ENCODE measurements around the gene TSPYL6.
"Not testable (repeated sequence)": the region's sequence is repeated elsewhere in the genome, so short reads cannot be mapped to it uniquely, and the experiment has no call there.

The TSPYL6 gene

DNA sequence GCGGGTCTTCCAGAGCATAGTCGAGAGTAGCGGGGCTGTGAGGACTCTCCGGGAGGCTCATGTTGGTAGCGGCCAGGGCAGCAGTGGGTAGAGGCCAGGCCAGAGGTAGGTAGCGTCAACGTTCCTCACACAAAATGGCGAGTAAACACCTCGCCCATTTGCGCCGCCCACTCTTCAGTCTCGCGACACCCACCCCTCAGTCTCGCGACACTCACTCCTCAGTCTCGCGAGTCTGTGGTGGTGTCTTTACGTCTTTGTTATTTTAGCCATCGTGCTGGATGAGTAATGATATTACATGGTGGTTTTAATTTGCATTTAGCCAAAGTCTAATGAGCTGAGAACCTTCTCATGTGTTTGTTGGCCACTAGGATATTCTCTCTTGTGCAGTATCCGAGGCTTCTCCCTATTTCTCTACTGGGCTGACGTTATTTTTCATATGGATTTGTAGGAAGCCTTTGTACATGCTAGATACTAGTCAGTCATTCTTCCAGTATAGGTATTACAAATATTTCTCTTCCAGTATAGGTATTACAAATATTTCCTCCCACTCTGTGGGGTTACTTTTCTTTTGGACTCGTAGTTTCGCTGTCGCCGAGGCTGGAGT, at the start of gene TSPYL6:
Gene TSPYL6 (minus strand): TSS at position 139 of the 604 bp plus-strand sequence. CDS start 78 bp downstream, at position 61.
- no peak for DNase-seq

DNA sequence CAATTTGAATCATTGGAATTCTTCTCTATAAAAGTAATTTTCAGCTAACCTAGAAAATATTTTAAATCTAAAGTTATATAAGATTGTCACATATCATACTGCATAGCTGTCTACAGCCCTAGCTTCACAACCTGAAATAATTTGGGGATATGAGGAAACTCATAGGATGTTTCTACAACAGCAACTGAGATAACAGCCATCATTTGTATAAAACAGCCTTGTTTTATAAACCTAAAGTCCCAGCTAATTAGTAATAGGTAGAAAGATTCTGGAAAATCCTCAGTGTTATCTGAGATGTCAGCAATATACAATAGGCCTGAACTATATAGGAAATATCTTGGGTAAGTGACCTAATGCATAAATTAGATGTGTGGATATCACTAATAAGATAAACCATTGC, 47.6 kb upstream of the TSPYL6 start:
- no peak for DNase-seq

DNA sequence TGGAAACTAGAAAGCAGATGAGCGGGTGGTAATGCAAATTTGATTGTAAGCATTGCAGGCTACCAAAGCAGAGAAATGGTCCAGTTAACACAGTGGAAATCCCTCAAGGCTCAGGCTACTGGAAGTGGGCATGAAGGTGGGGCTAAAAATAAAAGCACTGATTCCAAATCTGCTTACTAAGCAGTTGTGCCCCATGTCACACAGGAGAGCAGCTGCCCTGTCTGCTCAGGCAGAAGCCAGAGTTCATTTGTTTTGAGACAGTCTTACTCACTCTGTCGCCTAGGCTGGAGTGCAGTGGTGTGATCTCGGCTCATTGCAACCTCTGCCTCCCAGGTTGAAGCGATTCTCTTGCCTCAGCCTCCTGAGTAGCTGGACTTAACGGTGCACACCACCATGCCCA, 42.5 kb upstream of the TSPYL6 start:
- no peak for DNase-seq

GRCh38 chr2:54295911-54296310, 39.9 kb upstream of the TSPYL6 start:
- no peak for DNase-seq

DNA sequence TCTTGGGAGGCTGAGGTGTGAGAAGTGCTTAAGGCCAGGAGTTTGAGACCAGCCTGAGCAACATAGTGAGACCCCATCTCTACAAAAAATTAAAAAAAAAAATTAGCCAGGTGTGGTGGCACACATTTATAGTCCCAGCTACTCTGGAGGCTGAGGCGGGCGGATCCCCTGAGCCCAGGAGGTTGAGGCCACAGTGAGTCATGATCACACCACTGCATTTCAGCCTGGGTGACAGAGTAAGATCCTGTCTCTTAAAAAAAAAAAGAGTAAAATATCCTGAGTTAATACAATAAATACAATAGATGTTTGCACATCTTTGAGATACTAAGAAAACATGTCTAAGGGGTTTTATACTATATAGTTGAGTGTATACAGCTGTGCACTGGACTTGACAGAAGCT, 38.6 kb upstream of the TSPYL6 start:
- not testable (repeated sequence) for DNase-seq

GRCh38 chr2:54290356-54291025, 34.5 kb upstream of the TSPYL6 start:
- no peak for DNase-seq

GRCh38 chr2:54289917-54290316, 33.9 kb upstream of the TSPYL6 start:
- no peak for DNase-seq

GRCh38 chr2:54287532-54287931, 31.5 kb upstream of the TSPYL6 start:
- no peak for DNase-seq

DNA sequence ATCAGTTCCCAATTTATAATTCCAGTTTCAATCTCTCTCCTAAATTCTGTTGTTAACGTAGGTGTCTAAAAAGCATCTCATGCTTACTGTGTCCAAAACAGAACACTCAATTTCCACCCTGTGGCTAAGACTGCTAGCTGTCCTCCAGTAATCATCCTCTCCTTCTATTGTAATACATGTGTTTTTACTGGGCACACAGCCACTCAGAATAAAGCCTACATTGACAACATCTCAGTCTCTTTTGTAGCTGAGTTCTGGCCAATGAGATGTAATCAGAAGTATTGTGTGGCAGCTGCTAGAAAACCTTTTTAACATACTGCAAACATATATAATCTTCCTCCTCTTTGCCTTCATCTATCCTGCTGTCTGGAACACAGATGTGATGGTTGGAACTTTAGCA, 29.4 kb upstream of the TSPYL6 start:
- DNase-seq, result no peak

DNA sequence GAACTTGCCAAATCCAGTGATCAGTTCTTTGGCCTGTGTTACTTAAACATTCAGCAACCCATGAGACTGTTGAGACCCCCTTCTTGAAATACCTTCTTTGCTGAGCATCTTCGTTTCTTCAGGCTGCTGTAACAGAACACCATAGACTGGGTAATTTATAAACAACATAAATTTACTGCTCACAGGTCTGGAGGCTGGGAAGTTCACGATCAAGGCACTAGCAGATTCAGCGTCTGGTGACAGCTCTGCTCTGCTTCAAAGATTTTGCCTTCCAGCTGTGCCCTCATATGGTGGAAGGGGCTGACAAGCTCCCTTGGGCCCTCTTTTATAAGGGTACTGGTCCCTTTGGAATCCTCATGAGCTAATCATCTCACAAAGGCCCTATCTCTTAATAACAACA, 28.8 kb upstream of the TSPYL6 start:
- no peak for DNase-seq

- no peak for DNase-seq
Measured at GRCh38 chr2:54279385-54279784, 23.4 kb upstream of the TSPYL6 start.

GRCh38 chr2:54275541-54275940, 19.5 kb upstream of the TSPYL6 start:
- no peak for DNase-seq

- no peak for DNase-seq
Measured at GRCh38 chr2:54274781-54275242, 18.8 kb upstream of the TSPYL6 start.

DNA sequence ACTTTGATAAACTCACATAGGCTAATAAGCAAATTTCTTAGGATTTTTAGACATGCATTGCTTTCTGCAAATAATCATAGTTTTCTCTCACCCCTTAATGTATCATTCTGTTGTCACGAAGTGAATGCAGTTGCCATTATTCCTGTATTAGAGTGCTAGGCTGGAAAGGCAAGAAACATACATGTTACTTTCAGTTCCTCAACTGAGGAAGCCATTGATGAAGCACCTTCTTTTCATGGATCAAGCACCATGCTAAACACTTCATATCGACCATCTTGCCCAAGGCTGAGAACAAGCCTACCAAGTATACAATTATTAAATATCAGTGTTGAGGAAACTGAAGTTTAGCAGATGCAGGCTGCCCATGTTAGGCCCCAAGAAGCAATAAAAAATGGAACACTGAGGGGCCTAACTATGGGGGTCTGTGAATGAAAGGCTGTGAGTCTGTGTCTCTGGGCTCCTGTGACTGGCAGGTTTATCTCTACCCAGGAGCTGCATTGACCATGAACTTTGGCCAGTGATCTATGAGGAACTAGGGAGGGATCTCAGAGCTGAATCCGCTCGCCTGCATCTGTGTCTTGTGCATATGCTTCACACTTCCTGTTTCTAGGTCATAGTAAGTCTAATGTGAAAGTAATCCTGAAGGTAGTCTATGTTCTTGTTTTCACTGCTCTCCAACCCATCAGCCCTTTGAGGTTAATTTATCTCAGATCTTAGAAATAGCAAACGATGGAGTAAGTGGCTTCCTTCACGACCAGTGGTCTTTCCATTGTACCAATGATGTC, 16.0 kb upstream of the TSPYL6 start:
- DNase-seq, result no peak

- no peak for DNase-seq
Measured at GRCh38 chr2:54271189-54271588, 15.2 kb upstream of the TSPYL6 start.

GRCh38 chr2:54267577-54267976, 11.5 kb upstream of the TSPYL6 start:
- no peak for DNase-seq

GRCh38 chr2:54265081-54265480, 9.1 kb upstream of the TSPYL6 start:
- not testable (repeated sequence) for DNase-seq

- no peak for DNase-seq
Measured at GRCh38 chr2:54262015-54262765, 6.2 kb upstream of the TSPYL6 start.

- DNase-seq, result no peak
Measured at GRCh38 chr2:54261537-54261936, 5.5 kb upstream of the TSPYL6 start.

DNA sequence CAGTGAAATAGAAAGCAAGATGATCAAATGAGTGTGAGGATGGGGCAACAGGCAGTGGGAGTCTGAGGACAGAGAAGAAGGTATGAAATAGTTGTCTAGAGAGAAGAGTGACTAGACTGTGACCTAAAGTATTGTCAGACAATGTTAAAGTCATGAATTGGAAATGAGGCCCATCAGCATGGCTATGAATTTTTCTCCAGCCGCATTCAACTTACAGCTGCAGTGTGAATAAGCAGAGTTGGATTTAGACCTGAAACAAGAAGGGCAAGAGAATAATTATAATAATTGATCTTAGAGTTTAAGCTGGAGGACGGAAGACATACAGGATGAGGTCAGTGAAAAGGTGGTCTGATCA, 4.2 kb upstream of the TSPYL6 start:
- DNase-seq, result no peak

DNA sequence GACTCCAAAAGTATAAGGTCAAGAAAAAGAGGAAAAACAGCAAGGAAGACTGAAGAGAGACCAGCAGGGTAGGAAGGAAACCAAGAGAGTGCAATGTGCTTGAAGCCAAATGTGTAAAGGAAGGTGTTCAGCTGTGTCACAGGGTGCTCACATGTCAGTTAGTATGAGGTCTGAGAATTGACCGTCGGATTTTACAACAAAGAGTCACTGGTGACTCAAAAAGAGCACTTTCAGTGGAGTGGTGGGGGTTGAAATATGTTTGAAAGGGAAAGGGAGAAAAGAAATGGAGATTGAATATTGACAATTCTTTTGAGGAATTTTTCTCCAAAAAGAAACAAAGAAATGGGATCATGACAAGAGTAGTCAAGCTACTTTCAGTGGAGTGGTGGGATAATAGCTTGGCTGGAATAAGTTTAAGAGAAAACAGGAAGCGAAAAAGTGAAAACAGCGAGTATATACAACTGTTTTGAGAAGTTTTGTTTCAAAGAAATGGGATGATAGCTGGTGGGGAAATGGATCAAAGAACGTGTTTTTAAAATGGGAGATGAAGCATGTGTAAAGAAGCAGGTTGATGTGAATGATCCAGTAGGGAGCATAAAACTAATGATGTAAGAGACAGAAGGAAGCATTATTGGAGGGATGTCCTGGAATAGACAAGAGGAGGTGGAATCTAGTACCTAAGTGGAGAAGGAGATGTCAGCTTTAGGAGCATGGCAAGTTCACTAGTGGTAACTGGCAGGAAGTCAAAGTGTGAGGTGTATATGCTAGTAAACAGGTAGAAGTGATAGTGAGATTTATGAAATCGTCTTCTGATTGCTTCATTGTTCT, 3.6 kb upstream of the TSPYL6 start:
- no peak for DNase-seq

DNA sequence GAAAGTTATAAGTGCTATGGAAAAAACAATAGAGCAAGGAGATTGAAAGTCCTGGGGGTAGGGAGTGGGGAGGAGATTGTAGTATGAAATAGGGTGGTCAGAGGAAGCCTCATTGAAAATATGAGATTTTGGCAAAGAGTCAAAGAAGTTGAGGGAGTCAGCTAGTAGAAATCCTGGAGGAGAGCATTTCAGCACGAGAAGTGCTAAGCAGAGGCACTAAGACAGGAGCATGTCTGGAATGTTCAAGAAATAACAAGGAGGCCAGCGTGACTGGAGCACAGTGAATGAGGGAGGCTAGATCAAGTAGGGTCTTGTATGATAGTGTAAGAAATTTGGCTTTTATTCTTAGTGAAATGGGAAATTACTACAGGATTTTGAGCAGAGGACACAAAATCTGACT, 2.1 kb upstream of the TSPYL6 start:
- no peak for DNase-seq
